Heart left ventricle (tissue), 16 donors: Measurements from ENCODE around the gene LRIT1. TPM values are rescaled to one million over a fixed set of nuclear protein-coding genes. Genes with fewer than 3 reads are reported as not detected.

Experiments used
- ATAC-seq, 4 donors: fragments of 200-7000 bp; cut with Tn5 transposase; one replicate each; pipeline ENCODE4 v1.9.1; 2020 to 2022; ENCODE audit warnings: moderate library complexity in 4 of 4, mild to moderate bottlenecking in 3 of 4, moderate number of reproducible peaks in 1 of 4
- DNase-seq, 5 donors: peaks; one replicate each; pipeline ENCODE4 v3.0.0-alpha.2; 2020
- H3K27ac ChIP-seq, 12 donors: fragments of 200-600 bp; sonication (generic) in 4 of 12; one replicate each; pipeline versions ENCODE4 v1.5.0 to v1.8.0; 2016 to 2022; ENCODE audit warnings: mild to moderate bottlenecking in 2 of 12
- H3K27me3 ChIP-seq, 9 donors: fragments of 200-600 bp; sonication (generic) in 2 of 9; one replicate each; pipeline versions ENCODE4 v1.5.1 to v1.8.0; 2016 to 2022; ENCODE audit warnings: mild to moderate bottlenecking in 3 of 9
- H3K36me3 ChIP-seq, 9 donors: fragments of 200-600 bp; sonication (generic) in 2 of 9; one replicate each; pipeline versions ENCODE4 v1.5.0 to v1.8.0; 2018 to 2022; ENCODE audit warnings: mild to moderate bottlenecking in 2 of 9
- H3K4me1 ChIP-seq, 12 donors: fragments of 200-600 bp; sonication (generic) in 4 of 12; one replicate each; pipeline versions ENCODE4 v1.5.0 to v1.8.0; 2016 to 2022; ENCODE audit warnings: mild to moderate bottlenecking in 3 of 12
- H3K4me3 ChIP-seq, 12 donors: fragments of 200-600 bp; sonication (generic) in 4 of 12; one replicate each; pipeline versions ENCODE4 v1.5.0 to v1.8.0; 2017 to 2022; ENCODE audit warnings: mild to moderate bottlenecking in 9 of 12, moderate library complexity in 4 of 12
- H3K9me3 ChIP-seq, 12 donors: fragments of 200-600 bp; sonication (generic) in 4 of 12; one replicate each; pipeline versions ENCODE4 v1.5.0 to v1.8.0; 2016 to 2022; ENCODE audit warnings: mild to moderate bottlenecking in 1 of 12
- POLR2A ChIP-seq, 2 donors: fragments of 450-650 bp; IDR thresholded peaks; one replicate each; pipeline ENCODE4 v1.6.1; 2017; ENCODE audit warnings: antibody characterized with exemption in 2 of 2, mild to moderate bottlenecking in 2 of 2, moderate library complexity in 2 of 2
- WGBS, 4 donors: extraction: QIAGEN DNeasy Blood & Tissue Kit in 2 of 4; methylation state at CpG; one replicate each; pipeline versions ENCODE4 v1.1.5 to v1.1.7; 2013 to 2018; 5-methylcytosine and 5-hydroxymethylcytosine counted together
- intact Hi-C, 10 donors: fragments of 100-400 bp; cut with DNase I; formaldehyde crosslinking; loops; one replicate each; pipeline versions ENCODE4 v1.11.1 to v1.14.2; 2022
- polyA plus RNA-seq, 2 donors: library from polyadenylated mRNA; stranded (reverse); fragments of 200-250 nt; gene quantifications; one replicate each; pipeline ENCODE4 v1.2.3, GENCODE V29; 2013
- total RNA-seq, 9 donors: library from RNA; depleted of rRNA in 2 of 9; stranded (reverse); fragments of >200 nt in 2 of 9; fragmentation: NEBNext Ultra II Directional in 3 of 9; extraction: Animal tissue kit (Norgen Biotek cat#: 25700) in 3 of 9; gene quantifications; one replicate each; pipeline versions ENCODE4 v1.1.0 to v1.2.4, GENCODE V29; 2016 to 2023
- TF ChIP-seq, protein P1 (sequence below), 12 donors: fragments of 200-600 bp; sonication (generic) in 4 of 12; IDR thresholded peaks; one replicate each; pipeline versions ENCODE4 v1.5.0 to v1.8.0; 2018 to 2022; ENCODE audit warnings: antibody characterized with exemption in 12 of 12, mild to moderate bottlenecking in 5 of 12
- donor health status: ischemic (EF 13 %, LVEDD 7.1; RV severe dilation, severe dysfunction).
- donor health status: healthy with polysubstance abuse.
- donor health status: DM: no; HTN: yes; CAD: no.
- donor health status: DM: no; HTN: no; CAD: no.
- donor health status: ischemic (EF 25% LVEDD 6.9; RV normal size, moderate dysfunction).
- donor health status: ischemic (EF 25% LVEDD 5.7; RV mildly dilated, moderate dysfunction).
- donor health status: healthy.
- donor health status: DM: yes; HTN: yes; CAD: no.
- donor health status: ischemic (EF 35%, LVEDD 5.7; RV mildly dilated, moderate dysfunction).
- donor health status: nonischemic (EF 11% LVEDD 7.7; RV severe dilation, severe dysfunction).
- donor health status: DM: yes; HTN: yes; CAD: no.
- donor health status: PGD.
- donor health status: ischemic (EF 29% LVEDD 5.4; RV normal size, mild dysfunction).
- donor health status: nonischemic (EF 23%, LVEDD 6.1; RV moderate dilation, normal function).

LRIT1 gene
- total and polyA plus RNA-seq, 11 donors, result not detected

DNA sequence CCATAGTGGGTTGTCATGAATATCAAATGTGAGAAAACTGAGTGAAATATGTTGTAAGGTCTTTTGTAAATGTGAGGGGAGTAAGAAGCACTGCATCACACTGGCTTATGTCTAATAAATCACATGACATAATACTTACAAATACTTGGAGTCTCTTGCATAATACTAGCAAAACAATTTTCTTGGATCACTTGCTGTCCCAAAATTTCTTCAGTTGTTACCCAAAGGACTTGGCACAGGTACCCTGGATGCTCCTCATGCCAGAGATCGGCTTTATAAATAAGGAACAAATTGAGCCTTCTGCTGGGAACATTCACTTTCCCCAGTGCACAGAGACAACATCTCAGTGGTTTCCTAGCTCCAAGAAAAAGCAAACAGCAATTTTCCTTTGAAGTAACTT lies 11.0 kb downstream of the LRIT1 start:
- peaks cover 0 to 4% (median 0%) of the 10 kb centered on the region in 9 donors for H3K27me3 ChIP-seq
- DNase-seq, result no peak
- no peaks in the 10 kb centered on the region for H3K36me3 ChIP-seq
- ATAC-seq, result no peak
- H3K4me3 ChIP-seq, result no peak overlapping the region
- intact Hi-C loops, result no loop called here
- 58 to 91% (median 86%) methylated on average over 1 of the region's 1 CpG for WGBS, 4 donors
- no peaks in the 10 kb centered on the region for H3K4me1 ChIP-seq
- no peaks in the 10 kb centered on the region for H3K9me3 ChIP-seq
- TF ChIP-seq, protein P1, sequence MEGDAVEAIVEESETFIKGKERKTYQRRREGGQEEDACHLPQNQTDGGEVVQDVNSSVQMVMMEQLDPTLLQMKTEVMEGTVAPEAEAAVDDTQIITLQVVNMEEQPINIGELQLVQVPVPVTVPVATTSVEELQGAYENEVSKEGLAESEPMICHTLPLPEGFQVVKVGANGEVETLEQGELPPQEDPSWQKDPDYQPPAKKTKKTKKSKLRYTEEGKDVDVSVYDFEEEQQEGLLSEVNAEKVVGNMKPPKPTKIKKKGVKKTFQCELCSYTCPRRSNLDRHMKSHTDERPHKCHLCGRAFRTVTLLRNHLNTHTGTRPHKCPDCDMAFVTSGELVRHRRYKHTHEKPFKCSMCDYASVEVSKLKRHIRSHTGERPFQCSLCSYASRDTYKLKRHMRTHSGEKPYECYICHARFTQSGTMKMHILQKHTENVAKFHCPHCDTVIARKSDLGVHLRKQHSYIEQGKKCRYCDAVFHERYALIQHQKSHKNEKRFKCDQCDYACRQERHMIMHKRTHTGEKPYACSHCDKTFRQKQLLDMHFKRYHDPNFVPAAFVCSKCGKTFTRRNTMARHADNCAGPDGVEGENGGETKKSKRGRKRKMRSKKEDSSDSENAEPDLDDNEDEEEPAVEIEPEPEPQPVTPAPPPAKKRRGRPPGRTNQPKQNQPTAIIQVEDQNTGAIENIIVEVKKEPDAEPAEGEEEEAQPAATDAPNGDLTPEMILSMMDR (IDR thresholded peaks at IDR 0.05), result no peak
- TF ChIP-seq POLR2A (IDR thresholded peaks at IDR 0.05), result no peak
- no peak overlapping the region for H3K27ac ChIP-seq

DNA sequence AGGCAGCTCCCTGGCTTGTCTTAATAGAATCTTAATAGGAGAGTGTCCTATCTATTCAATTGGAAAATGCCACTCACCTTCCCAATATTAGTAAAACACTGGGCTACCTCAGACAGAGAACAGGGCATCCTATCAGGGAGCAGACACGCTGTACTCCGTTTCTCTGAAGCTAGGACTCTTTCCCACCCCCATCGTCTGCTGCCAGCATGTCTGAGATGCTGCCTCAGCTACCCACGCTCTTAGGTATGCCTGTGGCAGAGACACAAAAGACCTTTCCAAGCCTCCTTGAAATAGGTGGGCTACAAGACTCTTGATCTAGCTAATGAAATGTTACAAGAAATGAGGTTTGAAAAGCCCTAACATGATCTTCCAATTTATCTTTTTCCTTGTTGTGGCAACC lies 13.5 kb downstream of the LRIT1 start:
- intact Hi-C loops, result no loop called here
- H3K4me3 ChIP-seq, result no peak overlapping the region
- no peak for TF ChIP-seq POLR2A (IDR thresholded peaks at IDR 0.05)
- TF ChIP-seq, protein P1 (IDR thresholded peaks at IDR 0.05), result no peak
- ATAC-seq (no peak), DNase-seq (no peak)
- no peaks in the 10 kb centered on the region for H3K4me1 ChIP-seq
- H3K27me3 ChIP-seq, result peaks cover 0 to 16% (median 0%) of the 10 kb centered on the region in 9 donors
- WGBS, 4 donors, result 48 to 70% (median 64%) methylated on average over 4 of the region's 4 CpGs
- no peaks in the 10 kb centered on the region for H3K9me3 ChIP-seq
- H3K36me3 ChIP-seq, result no peaks in the 10 kb centered on the region
- H3K27ac ChIP-seq, result no peak overlapping the region

DNA sequence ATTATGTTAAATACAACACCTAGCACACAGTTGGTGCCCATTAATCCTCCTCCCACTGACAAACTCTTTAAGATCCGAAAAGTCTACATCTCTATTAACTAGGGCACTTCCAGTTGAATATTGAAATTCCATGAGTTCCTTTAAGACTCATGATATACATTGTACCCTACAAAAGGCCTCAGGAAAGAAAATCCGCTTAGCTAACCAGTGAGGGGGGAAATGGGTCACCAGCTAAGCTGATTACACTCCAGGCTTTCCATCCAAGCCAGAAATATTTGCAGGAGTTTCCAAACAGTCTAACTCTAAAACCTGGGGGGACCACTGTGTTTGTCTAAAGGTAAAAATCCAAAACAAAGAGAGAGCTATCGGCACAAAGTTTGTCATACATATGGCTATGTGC lies 14.7 kb downstream of the LRIT1 start:
- H3K36me3 ChIP-seq, result no peaks in the 10 kb centered on the region
- WGBS, 4 donors, result 73 to 78% (median 76%) methylated on average over 3 of the region's 3 CpGs
- ATAC-seq (no peak), DNase-seq (no peak)
- no peak overlapping the region for H3K4me3 ChIP-seq
- no peaks in the 10 kb centered on the region for H3K9me3 ChIP-seq
- no peak for TF ChIP-seq POLR2A (IDR thresholded peaks at IDR 0.05)
- TF ChIP-seq, protein P1 (IDR thresholded peaks at IDR 0.05), result no peak
- H3K4me1 ChIP-seq, result no peaks in the 10 kb centered on the region
- intact Hi-C loops, result no loop called here
- peaks cover 0 to 24% (median 4%) of the 10 kb centered on the region in 9 donors for H3K27me3 ChIP-seq
- H3K27ac ChIP-seq, result no peak overlapping the region

DNA sequence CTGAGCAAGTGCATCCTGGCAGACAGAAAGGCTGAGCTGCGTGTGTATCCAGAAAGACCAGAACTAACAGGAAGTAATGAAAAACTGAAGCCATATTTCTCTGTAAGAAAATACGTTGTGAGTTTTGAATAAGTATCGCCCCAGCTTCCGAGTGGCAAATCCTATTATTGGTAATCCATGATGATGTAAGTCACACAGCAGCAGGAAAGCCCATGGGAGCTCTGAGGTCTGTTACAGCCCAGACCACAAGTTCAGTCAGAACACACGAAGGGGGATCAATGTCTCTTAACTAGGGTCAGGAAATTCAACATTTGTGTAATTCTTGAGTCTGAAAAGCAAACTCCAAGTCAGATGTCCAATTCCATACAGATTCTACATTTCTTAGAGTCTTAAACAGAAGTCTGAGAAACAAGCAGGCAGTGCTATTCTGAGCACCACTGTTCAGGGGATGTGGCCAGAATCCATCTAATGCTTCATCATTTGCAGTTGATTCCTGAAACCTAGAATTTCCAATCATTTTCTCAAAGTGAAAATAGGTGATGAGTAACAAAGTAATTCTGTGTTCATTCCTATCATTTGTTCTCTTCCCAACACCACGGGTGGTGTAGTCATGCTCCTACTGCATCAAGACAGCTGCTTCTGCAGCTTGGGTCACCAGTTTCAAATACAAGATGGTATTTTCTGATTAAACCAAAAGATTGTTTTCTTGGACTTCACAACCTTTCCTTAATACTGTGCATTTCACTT lies 15.7 kb downstream of the LRIT1 start, which contains the start of gene LRIT2:
TSS of gene LRIT2 (minus strand) at position 118 of the 747 bp plus-strand sequence. CDS start at position 94, 24 bp downstream.
- 52 to 65% (median 61%) methylated on average over 6 of the region's 6 CpGs for WGBS, 4 donors
- no peak within 1 kb of the TSS for H3K27ac ChIP-seq
- no peaks in the 10 kb centered on the region for H3K4me1 ChIP-seq
- TF ChIP-seq, protein P1 (IDR thresholded peaks at IDR 0.05), result no peak
- no peak for TF ChIP-seq POLR2A (IDR thresholded peaks at IDR 0.05)
- H3K36me3 ChIP-seq, result no peaks in the 10 kb centered on the region
- intact Hi-C loops, result no loop called here
- DNase-seq, result no peak
- H3K27me3 ChIP-seq, result peaks cover 0 to 24% (median 4%) of the 10 kb centered on the region in 9 donors
- no peak for ATAC-seq
- no peak within 1 kb of the TSS for H3K4me3 ChIP-seq
- H3K9me3 ChIP-seq, result no peaks in the 10 kb centered on the region
